ENCODE results near the gene SORBS2. TPM values are rescaled to one million over a fixed set of nuclear protein-coding genes. Genes with fewer than 3 reads are reported as not detected.

Gene SORBS2
- total RNA-seq, 1 experiment from 2014 or later = 9.7 TPM

DNA sequence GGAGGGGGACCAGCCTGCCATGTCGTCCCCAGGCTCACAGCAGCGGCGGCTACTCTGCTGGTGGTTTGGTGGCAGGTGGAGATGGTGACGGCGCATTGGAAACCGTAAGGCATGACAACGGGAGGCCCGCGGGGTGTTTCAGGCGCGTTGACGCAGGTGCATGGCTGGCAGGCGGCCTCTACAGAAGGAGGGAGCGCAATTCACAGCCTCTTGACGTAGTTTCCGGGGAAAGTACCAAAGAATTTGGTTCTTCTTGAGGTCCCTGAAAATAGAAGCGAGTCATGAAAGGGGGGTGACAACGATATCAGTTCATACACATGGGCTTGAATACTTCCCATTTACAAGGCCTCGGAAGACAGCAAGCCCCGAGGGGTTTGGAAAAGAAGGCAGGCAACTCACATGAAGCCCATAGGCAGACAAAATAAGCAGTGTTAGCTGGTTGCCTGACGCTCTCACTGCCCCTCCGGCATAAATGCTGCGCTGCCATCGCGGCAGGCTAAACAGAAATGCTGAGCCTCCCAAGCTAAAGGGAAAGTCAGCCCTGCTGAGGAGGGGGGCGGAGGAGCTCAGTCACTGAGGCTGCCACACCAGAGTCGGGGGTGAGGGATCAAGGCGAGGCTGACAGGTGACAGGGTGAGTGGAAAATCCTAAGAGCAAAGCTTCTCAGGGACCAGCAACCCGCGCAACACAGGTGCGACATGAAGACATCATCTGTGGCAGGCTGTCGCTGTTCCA lies 224.4 kb downstream of the SORBS2 start:
- H3K27ac Mint-ChIP-seq = peak overlapping the region; percentile 49 to 97 (median 94); a peak in 5 of 7 replicates
- H4K5ac ChIP-seq (ENCODE audit: insufficient read length, low read depth, low read length) = no peak overlapping the region

More for the DNA sequence above, 224.4 kb downstream of the SORBS2 start:
- H3T11ph ChIP-seq (ENCODE audit: low read length) = no peak overlapping the region
- H3K27me3 ChIP-seq (ENCODE audit: insufficient read depth, low read length) = no peaks in the 10 kb centered on the region
- H3K14ac ChIP-seq (ENCODE audit: insufficient read depth, low read length) = 0 out of 2 replicates have a peak overlapping the region, but pooled peaks have one; percentile 5
- H2BK5ac ChIP-seq (ENCODE audit: insufficient read length, low read length) = no peak overlapping the region
- no peak overlapping the region for H3K27ac ChIP-seq (ENCODE audit: insufficient read length, low read depth, low read length)
- no peak overlapping the region for H2AK5ac ChIP-seq (ENCODE audit: insufficient read length, low read length)
- Mint-ChIP-seq H3K36me3 (ENCODE audit: insufficient read depth in 1 of 3, low read depth in 3 of 3) (no peaks in the 10 kb centered on the region; a peak in 1 of 7 replicates), H3K4me3 (peak overlapping the region; percentile 52 to 65), H3K9me3 (no peaks in the 10 kb centered on the region; a peak in 1 of 5 replicates), H3K27me3 (ENCODE audit: low read depth) (peaks cover 19% of the 10 kb centered on the region), H3K4me1 (peaks cover 71 to 77% of the 10 kb centered on the region in 2 experiments)
- no peak overlapping the region for H4K8ac ChIP-seq (replicated peaks; ENCODE audit: insufficient read length, low read depth, low read length)
- no peak overlapping the region for H2BK20ac ChIP-seq (ENCODE audit: low read depth, low read length, poor library complexity, severe bottlenecking)
- H3K4me1 ChIP-seq (ENCODE audit: insufficient read depth, low read length) = peaks cover 6% of the 10 kb centered on the region; the same call in 1 of the 2 replicates
- no peaks in the 10 kb centered on the region for H3K79me1 ChIP-seq (ENCODE audit: insufficient read depth, low read depth, low read length, poor library complexity, severe bottlenecking)
- no peak overlapping the region for H3K56ac ChIP-seq (ENCODE audit: insufficient read length, low read depth, low read length)
- H4K20me1 ChIP-seq (ENCODE audit: control insufficient read depth, insufficient read depth, insufficient read length) = no peaks in the 10 kb centered on the region
- H2AFZ ChIP-seq (ENCODE audit: low read length) = no peak overlapping the region
- peaks cover 3% of the 10 kb centered on the region for H3K23me2 ChIP-seq (ENCODE audit: insufficient read length, low read depth, low read length, poor library complexity, severe bottlenecking)
- H2BK120ac ChIP-seq (ENCODE audit: low read depth, low read length, poor library complexity, severe bottlenecking) = no peak overlapping the region
- no peak overlapping the region for H3K9ac ChIP-seq (ENCODE audit: extremely low read depth, insufficient read length, low read length)
- H2BK12ac ChIP-seq (ENCODE audit: insufficient read length, low read depth, low read length) = no peak overlapping the region
- H3K9me3 ChIP-seq (ENCODE audit: control insufficient read depth, low read depth, low read length) = no peaks in the 10 kb centered on the region
- H2BK15ac ChIP-seq (ENCODE audit: low read depth, low read length) = no peak overlapping the region
- H3K18ac ChIP-seq (ENCODE audit: insufficient read length, low read depth, low read length) = no peak overlapping the region
- H4K91ac ChIP-seq (ENCODE audit: insufficient read length, low read depth, low read length) = no peak overlapping the region
- no peak overlapping the region for H3K4ac ChIP-seq (ENCODE audit: low read depth, low read length)
- no peak overlapping the region for H3K23ac ChIP-seq (ENCODE audit: insufficient read length, low read depth, low read length)
- no CpG with 5 or more reads among the region's 32 CpGs for WGBS (ENCODE audit: extremely low coverage, insufficient read length, low lambda C conversion rate)
- peak; percentile 91 for DNase-seq
- peak overlapping the region; percentile 87 for H3K4me2 ChIP-seq (ENCODE audit: insufficient read depth, insufficient read length, low read length)
- TF ChIP-seq, protein P1, sequence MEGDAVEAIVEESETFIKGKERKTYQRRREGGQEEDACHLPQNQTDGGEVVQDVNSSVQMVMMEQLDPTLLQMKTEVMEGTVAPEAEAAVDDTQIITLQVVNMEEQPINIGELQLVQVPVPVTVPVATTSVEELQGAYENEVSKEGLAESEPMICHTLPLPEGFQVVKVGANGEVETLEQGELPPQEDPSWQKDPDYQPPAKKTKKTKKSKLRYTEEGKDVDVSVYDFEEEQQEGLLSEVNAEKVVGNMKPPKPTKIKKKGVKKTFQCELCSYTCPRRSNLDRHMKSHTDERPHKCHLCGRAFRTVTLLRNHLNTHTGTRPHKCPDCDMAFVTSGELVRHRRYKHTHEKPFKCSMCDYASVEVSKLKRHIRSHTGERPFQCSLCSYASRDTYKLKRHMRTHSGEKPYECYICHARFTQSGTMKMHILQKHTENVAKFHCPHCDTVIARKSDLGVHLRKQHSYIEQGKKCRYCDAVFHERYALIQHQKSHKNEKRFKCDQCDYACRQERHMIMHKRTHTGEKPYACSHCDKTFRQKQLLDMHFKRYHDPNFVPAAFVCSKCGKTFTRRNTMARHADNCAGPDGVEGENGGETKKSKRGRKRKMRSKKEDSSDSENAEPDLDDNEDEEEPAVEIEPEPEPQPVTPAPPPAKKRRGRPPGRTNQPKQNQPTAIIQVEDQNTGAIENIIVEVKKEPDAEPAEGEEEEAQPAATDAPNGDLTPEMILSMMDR (conservative IDR thresholded peaks at IDR 0.05) = no peak
- H3K79me2 ChIP-seq (ENCODE audit: insufficient read depth, low read length) = no peaks in the 10 kb centered on the region
